AG04450 (cell line): ENCODE results near the gene ALDH6A1. TPM values are rescaled to one million over a fixed set of nuclear protein-coding genes. Genes with fewer than 3 reads are reported as not detected.

Experiments used
- CTCF ChIA-PET: fragments of 300-600, 350-600 bp; formaldehyde crosslinking; extraction: SDS; loops from one replicate; lab custom pipeline; 2022; ENCODE audit warnings: antibody characterized with exemption, inconsistent platforms; lab: Charles Lee
- POLR2A ChIA-PET: fragments of 350-600 bp; formaldehyde crosslinking; extraction: SDS; loops from one replicate; lab custom pipeline; 2021; ENCODE audit warnings: antibody characterized with exemption, inconsistent platforms; lab: Yijun Ruan, JAX
- DNase-seq: peaks from one replicate; pipeline ENCODE4 v3.0.0-alpha.2; 2011; ENCODE audit warnings: low read depth, low spot score
- H3K27ac ChIP-seq: one replicate; pipeline ENCODE4 v1.5.1; 2012; ENCODE audit warnings: low read depth, low read length, control low read depth
- H3K27me3 ChIP-seq: one replicate; pipeline ENCODE4 v1.6.0; 2012; ENCODE audit warnings: low read length; ENCODE audit not compliant: control insufficient read depth, insufficient read depth
- H3K4me3 ChIP-seq: 2 replicates; pipeline ENCODE4 v1.5.1; 2011; ENCODE audit warnings: mild to moderate bottlenecking, low read depth, low read length, control low read depth
- H3K9me3 ChIP-seq: 2 replicates; pipeline ENCODE4 v1.5.1; 2012; ENCODE audit warnings: low read length; ENCODE audit not compliant: control insufficient read depth, insufficient read depth
- polyA plus RNA-seq: library from polyadenylated mRNA; depleted of rRNA; stranded (reverse); fragments of >200 nt; gene quantifications from 2 replicates; pipeline ENCODE4 v1.2.3, GENCODE V29; 2011; rRNA removed
- TF ChIP-seq, protein P1 (sequence below): IDR thresholded peaks from 2 replicates; pipeline ENCODE4 v1.5.1; 2011; ENCODE audit warnings: low read depth, low read length, control low read depth, inconsistent platforms

ALDH6A1 gene
- polyA plus RNA-seq, 1 experiment = 19.0 TPM

DNA sequence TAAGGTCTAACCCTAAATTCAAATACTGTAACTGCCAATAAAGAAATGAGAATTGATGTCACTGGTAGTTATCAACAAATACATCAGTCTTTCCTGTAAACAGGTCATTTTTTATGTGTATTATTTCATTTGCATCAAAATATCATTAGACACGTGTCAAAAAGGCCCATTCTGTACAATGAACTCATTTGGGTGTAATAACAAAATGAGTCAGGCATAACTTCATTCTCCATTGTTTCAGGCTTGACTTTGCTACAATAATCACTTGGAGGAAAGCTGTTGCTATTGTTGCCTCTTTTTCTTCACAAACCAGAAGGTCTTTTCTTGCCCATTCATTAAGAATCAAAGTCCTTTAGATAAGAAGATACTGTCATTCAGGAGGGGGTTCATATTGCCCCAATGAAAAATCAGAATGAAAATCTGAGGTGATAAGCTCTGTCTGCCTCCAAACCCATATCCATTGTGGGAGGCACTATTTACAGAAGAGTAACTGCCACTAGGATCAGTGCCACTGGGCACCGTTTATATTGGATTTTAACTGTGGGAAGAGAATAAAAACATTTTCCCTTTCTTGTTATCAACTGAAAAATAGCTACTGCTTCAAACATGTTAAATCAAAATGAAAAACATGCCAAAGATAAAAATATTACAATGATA, 75.3 kb downstream of the ALDH6A1 start:
- Histone ChIP-seq H3K4me3 (no peak overlapping the region), H3K27ac (no peak overlapping the region), H3K9me3 (no peaks in the 10 kb centered on the region), H3K27me3 (no peaks in the 10 kb centered on the region)
- POLR2A ChIA-PET = no interaction called here
- TF ChIP-seq, protein P1, sequence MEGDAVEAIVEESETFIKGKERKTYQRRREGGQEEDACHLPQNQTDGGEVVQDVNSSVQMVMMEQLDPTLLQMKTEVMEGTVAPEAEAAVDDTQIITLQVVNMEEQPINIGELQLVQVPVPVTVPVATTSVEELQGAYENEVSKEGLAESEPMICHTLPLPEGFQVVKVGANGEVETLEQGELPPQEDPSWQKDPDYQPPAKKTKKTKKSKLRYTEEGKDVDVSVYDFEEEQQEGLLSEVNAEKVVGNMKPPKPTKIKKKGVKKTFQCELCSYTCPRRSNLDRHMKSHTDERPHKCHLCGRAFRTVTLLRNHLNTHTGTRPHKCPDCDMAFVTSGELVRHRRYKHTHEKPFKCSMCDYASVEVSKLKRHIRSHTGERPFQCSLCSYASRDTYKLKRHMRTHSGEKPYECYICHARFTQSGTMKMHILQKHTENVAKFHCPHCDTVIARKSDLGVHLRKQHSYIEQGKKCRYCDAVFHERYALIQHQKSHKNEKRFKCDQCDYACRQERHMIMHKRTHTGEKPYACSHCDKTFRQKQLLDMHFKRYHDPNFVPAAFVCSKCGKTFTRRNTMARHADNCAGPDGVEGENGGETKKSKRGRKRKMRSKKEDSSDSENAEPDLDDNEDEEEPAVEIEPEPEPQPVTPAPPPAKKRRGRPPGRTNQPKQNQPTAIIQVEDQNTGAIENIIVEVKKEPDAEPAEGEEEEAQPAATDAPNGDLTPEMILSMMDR = no peak
- CTCF ChIA-PET = interaction anchor here (0.6 to 1.6 kb wide), 2 partner anchors 248 to 371 kb away, joined by 3 read pairs; no protein-coding TSS in a partner anchor
- DNase-seq = no peak

Other genes with a start within 250 kb of the ALDH6A1 start
- gene PTGR2, start 232.6 kb downstream of the ALDH6A1 start, polyA plus RNA-seq = 4.5 and 6.9 TPM in 2 replicates
- 54.5 and 55.3 TPM in 2 replicates for gene ZNF410, start 197.6 kb downstream of the ALDH6A1 start, polyA plus RNA-seq
- 2.6 and 2.8 TPM in 2 replicates for gene FAM161B, start 134.4 kb downstream of the ALDH6A1 start, polyA plus RNA-seq
- gene COQ6, start 134.2 kb downstream of the ALDH6A1 start, polyA plus RNA-seq = 25.9 and 28.5 TPM in 2 replicates
- 10.0 and 11.4 TPM in 2 replicates for gene ENTPD5, start 65.2 kb downstream of the ALDH6A1 start, polyA plus RNA-seq
- 4.8 and 6.7 TPM in 2 replicates for gene BBOF1, start 65.1 kb downstream of the ALDH6A1 start, polyA plus RNA-seq
- gene LIN52, start 503 bp upstream of the ALDH6A1 start, polyA plus RNA-seq = 8.1 and 10.6 TPM in 2 replicates
- gene VSX2, start 155.0 kb upstream of the ALDH6A1 start, polyA plus RNA-seq = not detected in 2 replicates
- gene ABCD4, start 218.5 kb upstream of the ALDH6A1 start, polyA plus RNA-seq = 13.3 and 14.7 TPM in 2 replicates